ENCODE data around the gene GPR26.

Gene GPR26

GRCh38 chr10:123666318-123667236, at the start of gene GPR26:
TSS of gene GPR26 (plus strand) at chr10:123666355. CDS start at chr10:123666408, 53 bp downstream.
- H3K27me3 ChIP-seq (replicated peaks; ENCODE audit: control insufficient read depth, insufficient read depth, low read length), result peaks cover 35% of the 10 kb centered on the region
- no peaks in the 10 kb centered on the region for H3K36me3 ChIP-seq (ENCODE audit: control insufficient read depth, insufficient read depth, low read length, severe bottlenecking)
- no peak within 1 kb of the TSS for H3K4me3 ChIP-seq (ENCODE audit: low read length)
- H3K4me1 ChIP-seq (ENCODE audit: control insufficient read depth, insufficient read depth, low read length), result no peaks in the 10 kb centered on the region
- H3K9ac ChIP-seq (ENCODE audit: low read length), result no peak within 1 kb of the TSS
- peaks cover 13% of the 10 kb centered on the region for H3K9me3 ChIP-seq (ENCODE audit: control insufficient read depth, low read length)
- DNase-seq (ENCODE audit: low read depth), result peak; percentile 39

- Histone ChIP-seq H3K4me3 (ENCODE audit: low read length) (no peak overlapping the region), H3K36me3 (ENCODE audit: control insufficient read depth, insufficient read depth, low read length, severe bottlenecking) (no peaks in the 10 kb centered on the region), H3K9ac (ENCODE audit: low read length) (no peak overlapping the region), H3K27me3 (replicated peaks; ENCODE audit: control insufficient read depth, insufficient read depth, low read length) (peaks cover 9% of the 10 kb centered on the region), H3K4me1 (ENCODE audit: control insufficient read depth, insufficient read depth, low read length) (no peaks in the 10 kb centered on the region), H3K9me3 (ENCODE audit: control insufficient read depth, low read length) (peaks cover 5% of the 10 kb centered on the region)
- DNase-seq (ENCODE audit: low read depth), result no peak
Measured at GRCh38 chr10:123618224-123618623, 47.9 kb upstream of the GPR26 start.

- H3K4me3 ChIP-seq (ENCODE audit: low read length), result no peak overlapping the region
- H3K27me3 ChIP-seq (replicated peaks; ENCODE audit: control insufficient read depth, insufficient read depth, low read length), result peaks cover 9% of the 10 kb centered on the region
- H3K36me3 ChIP-seq (ENCODE audit: control insufficient read depth, insufficient read depth, low read length, severe bottlenecking), result no peaks in the 10 kb centered on the region
- no peak overlapping the region for H3K9ac ChIP-seq (ENCODE audit: low read length)
- H3K4me1 ChIP-seq (ENCODE audit: control insufficient read depth, insufficient read depth, low read length), result no peaks in the 10 kb centered on the region
- no peak for DNase-seq (ENCODE audit: low read depth)
- H3K9me3 ChIP-seq (ENCODE audit: control insufficient read depth, low read length), result no peaks in the 10 kb centered on the region
Measured at GRCh38 chr10:123619067-123619855, 46.9 kb upstream of the GPR26 start.

GRCh38 chr10:123620621-123621020, 45.5 kb upstream of the GPR26 start:
- Histone ChIP-seq H3K36me3 (ENCODE audit: control insufficient read depth, insufficient read depth, low read length, severe bottlenecking) (no peaks in the 10 kb centered on the region), H3K9me3 (ENCODE audit: control insufficient read depth, low read length) (no peaks in the 10 kb centered on the region), H3K4me3 (ENCODE audit: low read length) (no peak overlapping the region), H3K9ac (ENCODE audit: low read length) (no peak overlapping the region), H3K27me3 (replicated peaks; ENCODE audit: control insufficient read depth, insufficient read depth, low read length) (peaks cover 9% of the 10 kb centered on the region), H3K4me1 (ENCODE audit: control insufficient read depth, insufficient read depth, low read length) (no peaks in the 10 kb centered on the region)
- no peak for DNase-seq (ENCODE audit: low read depth)

GRCh38 chr10:123621492-123621891, 44.7 kb upstream of the GPR26 start:
- Histone ChIP-seq H3K9me3 (ENCODE audit: control insufficient read depth, low read length) (no peaks in the 10 kb centered on the region), H3K9ac (ENCODE audit: low read length) (no peak overlapping the region), H3K4me1 (ENCODE audit: control insufficient read depth, insufficient read depth, low read length) (no peaks in the 10 kb centered on the region), H3K36me3 (ENCODE audit: control insufficient read depth, insufficient read depth, low read length, severe bottlenecking) (no peaks in the 10 kb centered on the region), H3K27me3 (replicated peaks; ENCODE audit: control insufficient read depth, insufficient read depth, low read length) (peaks cover 9% of the 10 kb centered on the region), H3K4me3 (ENCODE audit: low read length) (no peak overlapping the region)
- peak; percentile 59 for DNase-seq (ENCODE audit: low read depth)

- no peaks in the 10 kb centered on the region for H3K9me3 ChIP-seq (ENCODE audit: control insufficient read depth, low read length)
- no peak overlapping the region for H3K4me3 ChIP-seq (ENCODE audit: low read length)
- no peaks in the 10 kb centered on the region for H3K4me1 ChIP-seq (ENCODE audit: control insufficient read depth, insufficient read depth, low read length)
- H3K27me3 ChIP-seq (replicated peaks; ENCODE audit: control insufficient read depth, insufficient read depth, low read length), result peaks cover 5% of the 10 kb centered on the region
- DNase-seq (ENCODE audit: low read depth), result peak; percentile 56
- H3K9ac ChIP-seq (ENCODE audit: low read length), result no peak overlapping the region
- no peaks in the 10 kb centered on the region for H3K36me3 ChIP-seq (ENCODE audit: control insufficient read depth, insufficient read depth, low read length, severe bottlenecking)
Measured at GRCh38 chr10:123621916-123622315, 44.2 kb upstream of the GPR26 start.

- Histone ChIP-seq H3K27me3 (replicated peaks; ENCODE audit: control insufficient read depth, insufficient read depth, low read length) (peaks cover 5% of the 10 kb centered on the region), H3K9me3 (ENCODE audit: control insufficient read depth, low read length) (no peaks in the 10 kb centered on the region), H3K9ac (ENCODE audit: low read length) (no peak overlapping the region), H3K4me1 (ENCODE audit: control insufficient read depth, insufficient read depth, low read length) (no peaks in the 10 kb centered on the region), H3K36me3 (ENCODE audit: control insufficient read depth, insufficient read depth, low read length, severe bottlenecking) (no peaks in the 10 kb centered on the region), H3K4me3 (ENCODE audit: low read length) (no peak overlapping the region)
- DNase-seq (ENCODE audit: low read depth), result peak; percentile 74
Measured at GRCh38 chr10:123622381-123622780, 43.8 kb upstream of the GPR26 start.

GRCh38 chr10:123624086-123624485, 42.1 kb upstream of the GPR26 start:
- Histone ChIP-seq H3K36me3 (ENCODE audit: control insufficient read depth, insufficient read depth, low read length, severe bottlenecking) (no peaks in the 10 kb centered on the region), H3K9me3 (ENCODE audit: control insufficient read depth, low read length) (peaks cover 2% of the 10 kb centered on the region), H3K4me3 (ENCODE audit: low read length) (no peak overlapping the region), H3K9ac (ENCODE audit: low read length) (no peak overlapping the region), H3K27me3 (replicated peaks; ENCODE audit: control insufficient read depth, insufficient read depth, low read length) (peaks cover 5% of the 10 kb centered on the region), H3K4me1 (ENCODE audit: control insufficient read depth, insufficient read depth, low read length) (no peaks in the 10 kb centered on the region)
- DNase-seq (ENCODE audit: low read depth), result no peak

GRCh38 chr10:123633106-123633505, 33.0 kb upstream of the GPR26 start:
- H3K27me3 ChIP-seq (replicated peaks; ENCODE audit: control insufficient read depth, insufficient read depth, low read length), result peaks cover 6% of the 10 kb centered on the region
- peaks cover 5% of the 10 kb centered on the region for H3K4me1 ChIP-seq (ENCODE audit: control insufficient read depth, insufficient read depth, low read length)
- DNase-seq (ENCODE audit: low read depth), result no peak
- no peak overlapping the region for H3K9ac ChIP-seq (ENCODE audit: low read length)
- no peaks in the 10 kb centered on the region for H3K36me3 ChIP-seq (ENCODE audit: control insufficient read depth, insufficient read depth, low read length, severe bottlenecking)
- H3K9me3 ChIP-seq (ENCODE audit: control insufficient read depth, low read length), result peaks cover 9% of the 10 kb centered on the region
- no peak overlapping the region for H3K4me3 ChIP-seq (ENCODE audit: low read length)

GRCh38 chr10:123633636-123634035, 32.5 kb upstream of the GPR26 start:
- no peak for DNase-seq (ENCODE audit: low read depth)
- Histone ChIP-seq H3K4me1 (ENCODE audit: control insufficient read depth, insufficient read depth, low read length) (peaks cover 5% of the 10 kb centered on the region), H3K4me3 (ENCODE audit: low read length) (no peak overlapping the region)

GRCh38 chr10:123634221-123634620, 31.9 kb upstream of the GPR26 start:
- Histone ChIP-seq H3K9me3 (ENCODE audit: control insufficient read depth, low read length) (peaks cover 6% of the 10 kb centered on the region), H3K4me3 (ENCODE audit: low read length) (no peak overlapping the region), H3K4me1 (ENCODE audit: control insufficient read depth, insufficient read depth, low read length) (peaks cover 5% of the 10 kb centered on the region), H3K9ac (ENCODE audit: low read length) (no peak overlapping the region), H3K27me3 (replicated peaks; ENCODE audit: control insufficient read depth, insufficient read depth, low read length) (peaks cover 6% of the 10 kb centered on the region), H3K36me3 (ENCODE audit: control insufficient read depth, insufficient read depth, low read length, severe bottlenecking) (no peaks in the 10 kb centered on the region)
- DNase-seq (ENCODE audit: low read depth), result no peak

More at GRCh38 chr10:123633636-123634035, 32.5 kb upstream of the GPR26 start:
- Histone ChIP-seq H3K9me3 (ENCODE audit: control insufficient read depth, low read length) (peaks cover 9% of the 10 kb centered on the region), H3K9ac (ENCODE audit: low read length) (no peak overlapping the region), H3K36me3 (ENCODE audit: control insufficient read depth, insufficient read depth, low read length, severe bottlenecking) (no peaks in the 10 kb centered on the region), H3K27me3 (replicated peaks; ENCODE audit: control insufficient read depth, insufficient read depth, low read length) (peaks cover 6% of the 10 kb centered on the region)
